NCI-H2081 (cell line): ENCODE measurements around the gene QPRT.
"Not testable (repeated sequence)": the region's sequence is repeated elsewhere in the genome, so short reads cannot be mapped to it uniquely, and the experiment has no call there.

Source experiments
- DNase-seq, 2 experiments: peaks; one replicate each; lab custom pipeline; 2025; lab: John Stamatoyannopoulos, UW

Gene QPRT

GRCh38 chr16:29694384-29695195 lies 15.6 kb downstream of the QPRT start:
- no peak for DNase-seq

GRCh38 chr16:29695675-29696074 lies 16.7 kb downstream of the QPRT start:
- not testable (repeated sequence) for DNase-seq

GRCh38 chr16:29696881-29697331 lies 17.9 kb downstream of the QPRT start:
- no peak for DNase-seq

- DNase-seq = no peak
Observed at GRCh38 chr16:29697391-29697790, 18.4 kb downstream of the QPRT start.

GRCh38 chr16:29698042-29698441 lies 19.1 kb downstream of the QPRT start:
- no peak for DNase-seq

GRCh38 chr16:29698484-29699323 lies 19.7 kb downstream of the QPRT start:
- no peak for DNase-seq

GRCh38 chr16:29699324-29700219 lies 20.6 kb downstream of the QPRT start:
- no peak for DNase-seq

- DNase-seq = peak; percentile 63 to 65
Observed at GRCh38 chr16:29700253-29700987, 21.4 kb downstream of the QPRT start.

- DNase-seq = no peak
Observed at GRCh38 chr16:29701214-29701555, 22.2 kb downstream of the QPRT start.

- no peak for DNase-seq
Observed at GRCh38 chr16:29702269-29702668, 23.3 kb downstream of the QPRT start.

- DNase-seq = no peak
Observed at GRCh38 chr16:29705030-29705429, 26.1 kb downstream of the QPRT start.

GRCh38 chr16:29707160-29707559 lies 28.2 kb downstream of the QPRT start:
- not testable (repeated sequence) for DNase-seq

- no peak for DNase-seq
Observed at GRCh38 chr16:29708917-29709600, 30.1 kb downstream of the QPRT start.

- DNase-seq = not testable (repeated sequence)
Observed at GRCh38 chr16:29709657-29710056, 30.7 kb downstream of the QPRT start.

- peak in 1 of 2 experiments; percentile 8 for DNase-seq
Observed at GRCh38 chr16:29710227-29711219, 31.5 kb downstream of the QPRT start.

GRCh38 chr16:29712809-29713208 lies 33.8 kb downstream of the QPRT start:
- DNase-seq = no peak

- DNase-seq = no peak
Observed at GRCh38 chr16:29714396-29714795, 35.4 kb downstream of the QPRT start.

- no peak for DNase-seq
Observed at GRCh38 chr16:29714972-29715371, 36.0 kb downstream of the QPRT start.

GRCh38 chr16:29717113-29717512 lies 38.1 kb downstream of the QPRT start:
- DNase-seq = no peak
